HCT116 (cell line): ENCODE data around the gene ARSB. TPM values are rescaled to one million over a fixed set of nuclear protein-coding genes. Genes with fewer than 3 reads are reported as not detected.

ENCODE experiments used
- ATAC-seq: fragments of 200-7000 bp; cut with Tn5 transposase; 2 replicates; pipeline ENCODE4 v1.9.1; 2020; ENCODE audit warnings: mild to moderate bottlenecking, moderate library complexity
- BruUV-seq: library from RNA; stranded (reverse); fragments of 400-500 nt; replicated peaks from 2 replicates; lab custom pipeline; 2021; lab: Mats Ljungman, UMichigan
- CTCF ChIA-PET: fragments of 300-600 bp; sonication (Branson Sonifier 250); formaldehyde crosslinking; loops from one replicate; lab custom pipeline; 2021; ENCODE audit warnings: antibody characterized with exemption; lab: Charles Lee
- POLR2A ChIA-PET: fragments of 300-600, 350-600 bp; sonication (Branson Sonifier 250); formaldehyde crosslinking; loops from one replicate; lab custom pipeline; 2021; ENCODE audit warnings: antibody characterized with exemption; lab: Charles Lee
- RAD21 ChIA-PET, 2 experiments: fragments of 300-600 bp; sonication (Branson Sonifier 250); formaldehyde crosslinking; loops; one replicate each; lab custom pipeline; 2023; ENCODE audit warnings: low total read pairs in 2 of 2; ENCODE audit not compliant: uncharacterized antibody in 2 of 2, unreplicated experiment in 2 of 2, low non-redundant PET in 1 of 2; lab: Charles Lee
- DNase-seq: peaks from one replicate; pipeline ENCODE4 v3.0.0-alpha.2; 2010; ENCODE audit warnings: low read depth, low spot score
- H2AFZ ChIP-seq: fragments of 200-600 bp; shearing (Covaris generic), sonication (generic); 2 replicates; pipeline ENCODE4 v1.6.1; 2017; ENCODE audit warnings: low read depth, mixed run types, mixed read lengths, antibody characterized with exemption, low read length; ENCODE audit not compliant: poor library complexity, severe bottlenecking
- H3K27ac ChIP-seq: 2 replicates; pipeline ENCODE4 v1.5.1; 2012; ENCODE audit warnings: low read depth, low read length
- H3K27me3 ChIP-seq: fragments of 200-600 bp; sonication (generic); 2 replicates; pipeline ENCODE4 v1.6.1; 2016; ENCODE audit warnings: mixed run types, low read length, mixed read lengths; ENCODE audit not compliant: insufficient read depth
- H3K36me3 ChIP-seq, 2 experiments: fragments of 200-500 bp in 1 of 2; fragments of 200-600 bp in 1 of 2; sonication (Bioruptor generic) in 1 of 2; sonication (generic) in 1 of 2; 2 replicates each; pipeline versions ENCODE4 v1.5.1 to v1.6.1; 2014 to 2016; ENCODE audit warnings: low read length in 2 of 2, inconsistent platforms in 1 of 2, mixed read lengths in 1 of 2, mixed run types in 1 of 2; ENCODE audit not compliant: insufficient read depth in 2 of 2, control insufficient read depth in 1 of 2
- H3K4me1 ChIP-seq, 2 experiments: fragments of 200-600 bp in 1 of 2; sonication (generic) in 1 of 2; 2 replicates each; pipeline versions ENCODE4 v1.5.1 to v1.6.1; 2012 to 2017; ENCODE audit warnings: low read length in 2 of 2, inconsistent platforms in 1 of 2, mild to moderate bottlenecking in 1 of 2, mixed read lengths in 1 of 2, mixed run types in 1 of 2, moderate library complexity in 1 of 2; ENCODE audit not compliant: insufficient read depth in 2 of 2, control insufficient read depth in 1 of 2
- H3K4me2 ChIP-seq: fragments of 200-600 bp; sonication (generic); 2 replicates; pipeline ENCODE4 v1.6.1; 2017; ENCODE audit warnings: mixed run types, low read length, mixed read lengths
- H3K4me3 ChIP-seq, 2 experiments: fragments of 200-600 bp in 1 of 2; sonication (generic) in 1 of 2; replicated peaks in 1 of 2; 2 replicates each; pipeline ENCODE4 v1.5.1; 2011 to 2016; ENCODE audit warnings: low read length in 2 of 2, control low read depth in 1 of 2, low read depth in 1 of 2, mild to moderate bottlenecking in 1 of 2, mixed read lengths in 1 of 2, mixed run types in 1 of 2
- H3K79me2 ChIP-seq: fragments of 200-600 bp; sonication (generic); 2 replicates; pipeline ENCODE4 v1.6.1; 2017; ENCODE audit warnings: mild to moderate bottlenecking, mixed run types, low read length, moderate library complexity, mixed read lengths; ENCODE audit not compliant: insufficient read depth
- H3K9ac ChIP-seq: fragments of 200-600 bp; sonication (generic); 2 replicates; pipeline ENCODE4 v1.6.1; 2016; ENCODE audit warnings: low read length, mixed read lengths
- H3K9me2 ChIP-seq: fragments of 200-600 bp; sonication (generic), shearing (Covaris generic); 2 replicates; pipeline ENCODE4 v1.6.1; 2017; ENCODE audit warnings: mixed run types, mild to moderate bottlenecking, moderate library complexity; ENCODE audit not compliant: insufficient read depth
- H3K9me3 ChIP-seq, 2 experiments: fragments of 200-500 bp in 1 of 2; fragments of 200-600 bp in 1 of 2; sonication (Bioruptor generic) in 1 of 2; sonication (generic) in 1 of 2; 2 replicates each; pipeline ENCODE4 v1.6.1; 2014 to 2017; ENCODE audit warnings: low read length in 2 of 2, mixed read lengths in 2 of 2, inconsistent platforms in 1 of 2, low read depth in 1 of 2, mild to moderate bottlenecking in 1 of 2, mixed run types in 1 of 2, moderate library complexity in 1 of 2; ENCODE audit not compliant: control insufficient read depth in 1 of 2, insufficient read depth in 1 of 2
- H4K20me1 ChIP-seq: fragments of 200-600 bp; sonication (generic), shearing (Covaris generic); 2 replicates; pipeline ENCODE4 v1.6.1; 2017; ENCODE audit warnings: mixed run types, mild to moderate bottlenecking, moderate library complexity; ENCODE audit not compliant: insufficient read depth
- ATF3 ChIP-seq: IDR thresholded peaks from 2 replicates; pipeline ENCODE4 v1.6.1; 2012
- CEBPB ChIP-seq: IDR thresholded peaks from 2 replicates; pipeline ENCODE4 v1.6.1; 2012; ENCODE audit warnings: low read depth
- CTCF ChIP-seq, 3 experiments: fragments of 200-600 bp in 1 of 3; sonication (generic) in 1 of 3; IDR thresholded peaks in 2 of 3; conservative IDR thresholded peaks in 1 of 3; 2 replicates each; pipeline ENCODE4 v1.5.1; 2012 to 2017; ENCODE audit warnings: low read depth in 2 of 3, low read length in 2 of 3, antibody characterized with exemption in 1 of 3, borderline replicate concordance in 1 of 3, control low read depth in 1 of 3, mild to moderate bottlenecking in 1 of 3, mixed read lengths in 1 of 3, mixed run types in 1 of 3, moderate library complexity in 1 of 3; ENCODE audit not compliant: insufficient read depth in 1 of 3
- EGR1 ChIP-seq: IDR thresholded peaks from 2 replicates; pipeline ENCODE4 v1.6.1; 2012; ENCODE audit warnings: low read depth
- ELF1 ChIP-seq: IDR thresholded peaks from 2 replicates; pipeline ENCODE4 v1.6.1; 2012; ENCODE audit warnings: low read depth, borderline replicate concordance
- EZH2phosphoT487 ChIP-seq: fragments of 200-600 bp; IDR thresholded peaks from 2 replicates; pipeline ENCODE4 v1.6.1; 2018; ENCODE audit warnings: antibody characterized with exemption, borderline replicate concordance
- POLR2A ChIP-seq: IDR thresholded peaks from 2 replicates; pipeline ENCODE4 v1.7.0; 2011; ENCODE audit warnings: borderline replicate concordance; ENCODE audit not compliant: insufficient read depth, insufficient read length; ENCODE audit errors: extremely low read depth
- POLR2AphosphoS5 ChIP-seq: IDR thresholded peaks from 2 replicates; pipeline ENCODE4 v1.6.1; 2011; ENCODE audit warnings: mild to moderate bottlenecking, low read depth, low read length, moderate library complexity
- SIN3A ChIP-seq: IDR thresholded peaks from 2 replicates; pipeline ENCODE4 v1.6.1; 2012; ENCODE audit warnings: low read depth
- ZFX ChIP-seq: fragments of 450-650 bp; IDR thresholded peaks from 2 replicates; pipeline ENCODE4 v1.6.1; 2017
- ZNF274 ChIP-seq: fragments of 200-500 bp; sonication (Bioruptor generic); IDR thresholded peaks from 2 replicates; pipeline ENCODE4 v1.6.1; 2014; ENCODE audit warnings: mild to moderate bottlenecking, low read depth, low read length, inconsistent platforms
- intact Hi-C: fragments of 100-400 bp; cut with micrococcal nuclease; formaldehyde crosslinking; loops from 2 replicates; pipeline ENCODE4 v1.10.0; 2022
- total RNA-seq: library from RNA; stranded (reverse); gene quantifications from one replicate; pipeline ENCODE4 v1.2.1, GENCODE V29; 2021; ENCODE audit not compliant: unreplicated experiment

The ARSB gene
- total RNA-seq, 1 experiment from 2014 or later, result 4.8 TPM

- no peak for DNase-seq
- Histone ChIP-seq H3K4me3 (no peak overlapping the region), H3K27me3 (no peaks in the 10 kb centered on the region), H3K36me3 (no peaks in the 10 kb centered on the region), H3K27ac (no peak overlapping the region), H2AFZ (no peak overlapping the region), H3K9me2 (no peaks in the 10 kb centered on the region), H3K4me2 (no peak overlapping the region), H3K9ac (no peak overlapping the region), H3K4me1 (no peaks in the 10 kb centered on the region), H4K20me1 (no peaks in the 10 kb centered on the region), H3K79me2 (no peaks in the 10 kb centered on the region), H3K9me3 (no peaks in the 10 kb centered on the region)
- ChIA-PET POLR2A (no interaction called here), RAD21 (no interaction called here), CTCF (no interaction called here)
- intact Hi-C loops, result no loop called here
- no TSS peak for BruUV-seq
- no peak for ATAC-seq
- no peak for TF ChIP-seq POLR2A
- TF ChIP-seq EZH2phosphoT487, result no peak
- no peak for TF ChIP-seq ATF3
- no peak for TF ChIP-seq POLR2AphosphoS5
- no peak for TF ChIP-seq EGR1
- no peak for TF ChIP-seq ELF1
- no peak for TF ChIP-seq ZFX
- TF ChIP-seq ZNF274, result no peak
- TF ChIP-seq CTCF (IDR thresholded peaks at IDR 0.05 in 2 of 3, conservative IDR thresholded peaks at IDR 0.05 in 1 of 3; ENCODE audit: borderline replicate concordance in 1 of 3, insufficient read depth in 1 of 3, low read depth in 2 of 3, low read length in 2 of 3), result no peak
- no peak for TF ChIP-seq CEBPB
- no peak for TF ChIP-seq SIN3A
These were observed 197.3 kb downstream of the ARSB start for GRCh38 chr5:78787783-78788182.
